Gastrocnemius medialis (tissue), 4 donors: ENCODE results near the gene FRMD5. TPM values are rescaled to one million over a fixed set of nuclear protein-coding genes. Genes with fewer than 3 reads are reported as not detected.

Experiments
- ATAC-seq, 2 donors: fragments of 150-250 bp; one replicate each; pipeline ENCODE4 v1.9.1; 2016
- DNase-seq, 2 donors: peaks; one replicate each; pipeline ENCODE4 v3.0.0-alpha.2; 2019
- H3K27ac ChIP-seq, 4 donors: fragments of 200-600 bp; sonication (generic); 1 replicate in 1 of 4; 2 replicates in 3 of 4; pipeline ENCODE4 v1.5.1; 2016 to 2018; ENCODE audit warnings: mild to moderate bottlenecking in 2 of 4, moderate library complexity in 1 of 4
- H3K27me3 ChIP-seq, 3 donors: fragments of 200-600 bp; sonication (generic) in 2 of 3; 1 replicate in 1 of 3; 2 replicates in 2 of 3; pipeline versions ENCODE4 v1.5.1 to v1.6.0; 2016 to 2019; ENCODE audit warnings: mild to moderate bottlenecking in 1 of 3, moderate library complexity in 1 of 3
- H3K36me3 ChIP-seq, 2 donors: fragments of 200-600 bp; sonication (generic) in 1 of 2; one replicate each; pipeline ENCODE4 v1.5.1; 2017 to 2018
- H3K4me1 ChIP-seq, 2 donors: fragments of 200-600 bp; sonication (generic) in 1 of 2; one replicate each; pipeline ENCODE4 v1.5.1; 2016 to 2017; ENCODE audit warnings: mild to moderate bottlenecking in 2 of 2
- H3K4me3 ChIP-seq, 4 donors: fragments of 200-600 bp; sonication (generic) in 3 of 4; 1 replicate in 1 of 4; 2 replicates in 3 of 4; pipeline ENCODE4 v1.5.1; 2016 to 2019; ENCODE audit warnings: mild to moderate bottlenecking in 2 of 4
- H3K9me3 ChIP-seq, 3 donors: fragments of 200-600 bp; sonication (generic) in 2 of 3; 1 replicate in 1 of 3; 2 replicates in 2 of 3; pipeline ENCODE4 v1.5.1; 2016 to 2019
- POLR2A ChIP-seq, 2 donors: fragments of 450-650 bp; IDR thresholded peaks; one replicate each; pipeline ENCODE4 v1.6.1; 2017; ENCODE audit warnings: antibody characterized with exemption in 2 of 2, mild to moderate bottlenecking in 2 of 2, moderate library complexity in 2 of 2
- in situ Hi-C, 4 donors: fragments of 200-750 bp; cut with MboI; loops; one replicate each; pipeline versions ENCODE4 v1.15.0 to v1.8.0; 2017; ENCODE audit warnings: low sequenced_read_pairs in 4 of 4
- intact Hi-C: fragments of 100-400 bp; cut with DNase I; formaldehyde crosslinking; loops from one replicate; pipeline ENCODE4 v1.15.1; 2023; ENCODE audit warnings: low total_unique reads
- total RNA-seq, 4 donors: library from RNA; depleted of rRNA; stranded (reverse); fragments of >200 nt; gene quantifications; one replicate each; pipeline versions ENCODE4 v1.1.0 to v1.2.3, GENCODE V29; 2016
- TF ChIP-seq, protein P1 (sequence below), 5 experiments: fragments of 450-650 bp in 3 of 5; fragments of 200-600 bp in 2 of 5; sonication (generic) in 2 of 5; IDR thresholded peaks in 4 of 5; conservative IDR thresholded peaks in 1 of 5; 1 replicate in 4 of 5; 2 replicates in 1 of 5; pipeline ENCODE4 v1.5.1; 2016 to 2019; ENCODE audit warnings: antibody characterized with exemption in 5 of 5, mild to moderate bottlenecking in 3 of 5, moderate library complexity in 3 of 5

The FRMD5 gene
- total RNA-seq, 4 donors from 2014 or later = 0.04 TPM; not detected in 3

DNA sequence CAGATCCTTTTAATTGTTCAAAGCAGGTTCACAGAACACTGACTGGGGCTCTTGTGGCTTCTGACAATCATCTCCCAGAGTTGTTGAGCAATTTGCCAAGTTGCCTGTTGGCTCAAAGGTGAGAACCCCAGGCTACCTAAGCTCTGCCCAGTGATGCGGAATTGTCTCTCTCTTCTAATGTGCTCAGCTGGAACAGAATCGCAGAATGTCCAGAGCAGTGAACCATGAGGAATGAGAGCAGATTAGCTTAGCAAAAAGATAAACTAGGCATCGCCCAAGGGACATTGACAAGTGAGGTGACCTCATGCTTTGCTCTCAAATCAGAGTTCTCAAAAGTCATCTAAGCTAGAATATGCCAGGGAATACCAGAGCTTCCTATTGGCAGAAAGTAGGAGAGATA, 220.2 kb downstream of the FRMD5 start:
- ATAC-seq (no peak), DNase-seq (no peak)
- H3K27me3 ChIP-seq = no peaks in the 10 kb centered on the region
- in situ Hi-C loops (no loop called here), intact Hi-C loops (no loop called here)
- H3K9me3 ChIP-seq = no peaks in the 10 kb centered on the region
- no peak overlapping the region for H3K4me3 ChIP-seq
- no peaks in the 10 kb centered on the region for H3K36me3 ChIP-seq
- no peak for TF ChIP-seq POLR2A (IDR thresholded peaks at IDR 0.05)
- TF ChIP-seq, protein P1, sequence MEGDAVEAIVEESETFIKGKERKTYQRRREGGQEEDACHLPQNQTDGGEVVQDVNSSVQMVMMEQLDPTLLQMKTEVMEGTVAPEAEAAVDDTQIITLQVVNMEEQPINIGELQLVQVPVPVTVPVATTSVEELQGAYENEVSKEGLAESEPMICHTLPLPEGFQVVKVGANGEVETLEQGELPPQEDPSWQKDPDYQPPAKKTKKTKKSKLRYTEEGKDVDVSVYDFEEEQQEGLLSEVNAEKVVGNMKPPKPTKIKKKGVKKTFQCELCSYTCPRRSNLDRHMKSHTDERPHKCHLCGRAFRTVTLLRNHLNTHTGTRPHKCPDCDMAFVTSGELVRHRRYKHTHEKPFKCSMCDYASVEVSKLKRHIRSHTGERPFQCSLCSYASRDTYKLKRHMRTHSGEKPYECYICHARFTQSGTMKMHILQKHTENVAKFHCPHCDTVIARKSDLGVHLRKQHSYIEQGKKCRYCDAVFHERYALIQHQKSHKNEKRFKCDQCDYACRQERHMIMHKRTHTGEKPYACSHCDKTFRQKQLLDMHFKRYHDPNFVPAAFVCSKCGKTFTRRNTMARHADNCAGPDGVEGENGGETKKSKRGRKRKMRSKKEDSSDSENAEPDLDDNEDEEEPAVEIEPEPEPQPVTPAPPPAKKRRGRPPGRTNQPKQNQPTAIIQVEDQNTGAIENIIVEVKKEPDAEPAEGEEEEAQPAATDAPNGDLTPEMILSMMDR (IDR thresholded peaks at IDR 0.05 in 4 of 5, conservative IDR thresholded peaks at IDR 0.05 in 1 of 5) = no peak
- no peak overlapping the region for H3K27ac ChIP-seq
- no peaks in the 10 kb centered on the region for H3K4me1 ChIP-seq

DNA sequence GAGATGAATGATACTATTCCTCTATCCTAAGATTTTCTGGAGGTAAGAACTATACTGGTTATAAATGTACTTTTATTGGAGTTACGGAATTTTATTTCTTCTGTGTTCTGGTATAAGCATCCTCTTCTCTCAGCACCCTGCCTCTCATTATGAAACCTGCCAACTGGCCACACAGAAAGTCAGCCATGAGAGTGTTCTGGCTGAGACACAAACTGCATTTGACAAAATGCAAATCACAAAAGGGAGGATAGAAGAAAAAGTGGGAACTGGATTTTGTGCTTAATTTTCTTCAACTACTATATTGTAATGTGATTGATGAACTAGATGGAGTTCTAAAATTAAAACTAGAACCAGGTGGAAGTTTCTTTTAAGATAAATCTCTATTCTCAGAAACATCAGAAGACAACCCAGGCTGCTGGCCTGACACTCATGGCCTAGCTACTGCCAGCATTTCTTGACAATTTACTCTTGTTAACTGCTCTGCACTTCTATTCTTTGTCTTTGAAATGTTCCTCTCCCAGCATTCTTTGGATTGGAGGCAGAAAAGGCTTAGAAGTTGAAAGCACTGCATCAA, 225.2 kb downstream of the FRMD5 start:
- ATAC-seq = no peak
- Histone ChIP-seq H3K4me3 (no peak overlapping the region), H3K4me1 (no peaks in the 10 kb centered on the region), H3K9me3 (no peaks in the 10 kb centered on the region), H3K27me3 (no peaks in the 10 kb centered on the region), H3K36me3 (no peaks in the 10 kb centered on the region), H3K27ac (no peak overlapping the region)
- DNase-seq = no peak
- in situ Hi-C loops (no loop called here), intact Hi-C loops (no loop called here)
- TF ChIP-seq, protein P1 (IDR thresholded peaks at IDR 0.05 in 4 of 5, conservative IDR thresholded peaks at IDR 0.05 in 1 of 5) = no peak
- TF ChIP-seq POLR2A (IDR thresholded peaks at IDR 0.05) = no peak

DNA sequence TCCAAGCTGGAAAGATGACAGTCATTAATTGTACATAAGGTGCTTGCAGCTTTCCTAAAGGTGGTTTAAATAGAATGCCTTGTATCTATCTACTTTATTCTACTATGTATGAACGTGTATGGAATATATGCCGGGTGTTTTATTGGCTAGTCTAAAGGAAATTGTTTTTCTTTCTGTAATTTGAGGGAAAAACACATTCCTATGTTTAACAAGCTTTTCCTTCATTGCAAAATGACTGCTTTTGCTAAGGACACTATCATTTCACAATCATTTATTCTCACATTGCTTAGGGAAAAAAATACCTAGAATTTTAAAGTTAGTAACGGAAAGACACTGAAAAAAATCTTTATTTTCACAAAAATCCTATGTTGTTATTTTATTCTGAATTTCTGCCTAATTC, 226.5 kb downstream of the FRMD5 start:
- H3K36me3 ChIP-seq = no peaks in the 10 kb centered on the region
- ATAC-seq (no peak), DNase-seq (no peak)
- in situ Hi-C loops = no loop called here
- no peak overlapping the region for H3K4me3 ChIP-seq
- TF ChIP-seq, protein P1 (IDR thresholded peaks at IDR 0.05 in 4 of 5, conservative IDR thresholded peaks at IDR 0.05 in 1 of 5) = no peak
- TF ChIP-seq POLR2A (IDR thresholded peaks at IDR 0.05) = no peak
- H3K27me3 ChIP-seq = no peaks in the 10 kb centered on the region
- H3K27ac ChIP-seq = no peak overlapping the region
- intact Hi-C loops = no loop called here
- no peaks in the 10 kb centered on the region for H3K4me1 ChIP-seq
- H3K9me3 ChIP-seq = no peaks in the 10 kb centered on the region

DNA sequence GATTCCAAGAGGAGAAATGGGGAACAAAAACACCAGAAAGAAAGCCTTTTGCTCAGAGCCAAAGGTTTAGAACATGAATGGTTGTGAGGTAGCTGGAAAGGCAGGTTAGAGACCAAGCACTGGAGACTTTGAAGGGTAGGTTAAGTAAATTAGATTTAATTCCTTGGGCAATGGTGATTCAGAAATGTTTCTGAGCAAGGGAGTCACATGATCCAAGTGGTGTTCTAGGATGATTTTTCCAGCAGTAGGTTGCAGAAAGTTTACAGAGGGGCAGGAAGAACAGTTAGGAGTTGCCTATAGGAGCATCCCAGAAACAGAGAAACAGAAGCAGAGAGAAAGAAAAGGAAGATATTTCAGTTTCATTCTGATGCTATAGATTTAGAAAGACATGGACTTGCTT, 228.4 kb downstream of the FRMD5 start:
- Histone ChIP-seq H3K27ac (no peak overlapping the region), H3K27me3 (no peaks in the 10 kb centered on the region), H3K4me3 (no peak overlapping the region), H3K4me1 (no peaks in the 10 kb centered on the region), H3K9me3 (no peaks in the 10 kb centered on the region), H3K36me3 (no peaks in the 10 kb centered on the region)
- in situ Hi-C loops (no loop called here), intact Hi-C loops (no loop called here)
- TF ChIP-seq, protein P1 (IDR thresholded peaks at IDR 0.05 in 4 of 5, conservative IDR thresholded peaks at IDR 0.05 in 1 of 5) = no peak
- ATAC-seq (no peak), DNase-seq (no peak)

DNA sequence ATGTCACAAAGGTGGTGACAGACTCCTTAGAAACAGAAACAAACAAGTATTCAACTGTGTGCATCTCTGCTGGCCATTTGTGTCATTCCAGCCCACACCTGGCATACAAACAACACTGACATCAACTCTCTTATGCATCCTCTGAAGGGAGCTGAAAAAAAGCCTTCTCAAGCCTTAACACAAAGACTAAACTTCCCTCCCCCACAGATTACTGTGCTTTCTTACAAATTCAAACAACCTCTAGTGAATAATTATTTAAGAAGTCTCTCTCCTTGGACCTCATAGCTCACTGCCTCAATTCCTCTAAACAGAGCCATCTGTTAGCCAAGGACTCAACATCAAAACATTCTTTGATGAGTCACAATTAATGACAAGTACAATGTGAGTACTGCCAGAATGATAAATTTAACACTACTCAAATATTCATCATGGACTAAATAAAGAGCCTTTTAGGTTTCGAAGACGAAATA, 236.2 kb downstream of the FRMD5 start:
- no peak for DNase-seq
- in situ Hi-C loops (no loop called here), intact Hi-C loops (no loop called here)
- H3K27ac ChIP-seq = no peak overlapping the region
- TF ChIP-seq, protein P1 (IDR thresholded peaks at IDR 0.05 in 4 of 5, conservative IDR thresholded peaks at IDR 0.05 in 1 of 5) = no peak
- no peak for TF ChIP-seq POLR2A (IDR thresholded peaks at IDR 0.05)
- no peaks in the 10 kb centered on the region for H3K27me3 ChIP-seq
- H3K4me3 ChIP-seq = no peak overlapping the region
- ATAC-seq = no peak
- H3K36me3 ChIP-seq = no peaks in the 10 kb centered on the region
- H3K4me1 ChIP-seq = no peaks in the 10 kb centered on the region
- H3K9me3 ChIP-seq = no peaks in the 10 kb centered on the region
